OCI-LY7 (cell line): ENCODE results near the gene ARL2. TPM values are rescaled to one million over a fixed set of nuclear protein-coding genes. Genes with fewer than 3 reads are reported as not detected.

Experiments
- BruUV-seq: library from RNA; stranded (reverse); fragments of 400-500 nt; replicated peaks from 2 replicates; lab custom pipeline; 2021; lab: Mats Ljungman, UMichigan
- CTCF ChIA-PET: fragments of 300-600 bp; sonication (Branson Sonifier 250); formaldehyde crosslinking; loops from one replicate; lab custom pipeline; 2022; ENCODE audit warnings: antibody characterized with exemption; ENCODE audit not compliant: unreplicated experiment; lab: Charles Lee
- POLR2A ChIA-PET: fragments of 300-600 bp; sonication (Branson Sonifier 250); formaldehyde crosslinking; loops from one replicate; lab custom pipeline; 2022; ENCODE audit warnings: antibody characterized with exemption; lab: Charles Lee
- DNase-seq: peaks from one replicate; pipeline ENCODE4 v3.0.0-alpha.2; 2015; ENCODE audit warnings: low spot score
- H2AFZ ChIP-seq: fragments of 200-600 bp; sonication (generic), shearing (Covaris generic); 2 replicates; pipeline ENCODE4 v1.6.1; 2014; ENCODE audit warnings: mild to moderate bottlenecking, antibody characterized with exemption, low read length, moderate library complexity
- H3K27ac ChIP-seq: fragments of 200-600 bp; sonication (generic); 2 replicates; pipeline ENCODE4 v1.5.1; 2014; ENCODE audit warnings: mixed run types, low read depth, mild to moderate bottlenecking, moderate library complexity, low read length, inconsistent platforms; ENCODE audit not compliant: poor library complexity, severe bottlenecking
- H3K36me3 ChIP-seq: fragments of 200-600 bp; sonication (generic); 2 replicates; pipeline ENCODE4 v1.6.1; 2014; ENCODE audit warnings: mild to moderate bottlenecking, antibody characterized with exemption, low read length, moderate library complexity, mixed read lengths; ENCODE audit not compliant: insufficient read depth
- H3K4me1 ChIP-seq: fragments of 200-600 bp; sonication (generic); 2 replicates; pipeline ENCODE4 v1.5.1; 2014; ENCODE audit warnings: mild to moderate bottlenecking, low read length; ENCODE audit not compliant: insufficient read depth, poor library complexity, severe bottlenecking
- H3K4me2 ChIP-seq: fragments of 200-600 bp; sonication (generic); 2 replicates; pipeline ENCODE4 v1.6.1; 2014; ENCODE audit warnings: mild to moderate bottlenecking, low read length
- H3K4me3 ChIP-seq: fragments of 200-600 bp; sonication (generic); 2 replicates; pipeline ENCODE4 v1.5.1; 2014; ENCODE audit warnings: mild to moderate bottlenecking, low read depth, low read length; ENCODE audit not compliant: poor library complexity, severe bottlenecking
- H3K79me2 ChIP-seq: fragments of 200-600 bp; sonication (generic); 2 replicates; pipeline ENCODE4 v1.6.1; 2016; ENCODE audit warnings: low read depth, mild to moderate bottlenecking, low read length, moderate library complexity, mixed read lengths; ENCODE audit not compliant: insufficient read depth
- H3K9me2 ChIP-seq: fragments of 200-600 bp; sonication (generic); 2 replicates; pipeline ENCODE4 v1.6.1; 2016; ENCODE audit warnings: mild to moderate bottlenecking, low read length, mixed read lengths; ENCODE audit not compliant: insufficient read depth
- H3K9me3 ChIP-seq: fragments of 200-600 bp; sonication (generic); 2 replicates; pipeline ENCODE4 v1.6.1; 2014; ENCODE audit warnings: mild to moderate bottlenecking, mixed run types, low read length, mixed read lengths
- H4K20me1 ChIP-seq: fragments of 200-600 bp; sonication (generic); 2 replicates; pipeline ENCODE4 v1.6.1; 2014; ENCODE audit warnings: mild to moderate bottlenecking, antibody characterized with exemption, low read length, moderate library complexity, mixed read lengths; ENCODE audit not compliant: insufficient read depth
- EZH2phosphoT487 ChIP-seq: fragments of 200-600 bp; sonication (generic); IDR thresholded peaks from 2 replicates; pipeline ENCODE4 v1.6.1; 2018; ENCODE audit warnings: low read depth, borderline replicate concordance, mild to moderate bottlenecking, mixed run types, antibody characterized with exemption, low read length, moderate library complexity, mixed read lengths
- intact Hi-C: fragments of 100-400 bp; cut with micrococcal nuclease; formaldehyde crosslinking; loops from one replicate; pipeline ENCODE4 v1.10.0; 2022; ENCODE audit not compliant: unreplicated experiment
- total RNA-seq, 2 experiments: library from RNA; depleted of rRNA in 1 of 2; stranded (reverse); fragments of >200 nt in 1 of 2; shearing (Covaris generic) in 1 of 2; gene quantifications; 2 replicates each; pipeline ENCODE4 v1.2.3, GENCODE V29; 2014 to 2022
- TF ChIP-seq, protein P1 (sequence below): fragments of 200-600 bp; sonication (generic); conservative IDR thresholded peaks from 2 replicates; pipeline ENCODE4 v1.5.1; 2014; ENCODE audit warnings: mild to moderate bottlenecking, antibody characterized with exemption, low read length, moderate library complexity, mixed read lengths

Gene ARL2
- total RNA-seq, 2 experiments from 2014 or later, result 95.9 to 130 TPM

DNA sequence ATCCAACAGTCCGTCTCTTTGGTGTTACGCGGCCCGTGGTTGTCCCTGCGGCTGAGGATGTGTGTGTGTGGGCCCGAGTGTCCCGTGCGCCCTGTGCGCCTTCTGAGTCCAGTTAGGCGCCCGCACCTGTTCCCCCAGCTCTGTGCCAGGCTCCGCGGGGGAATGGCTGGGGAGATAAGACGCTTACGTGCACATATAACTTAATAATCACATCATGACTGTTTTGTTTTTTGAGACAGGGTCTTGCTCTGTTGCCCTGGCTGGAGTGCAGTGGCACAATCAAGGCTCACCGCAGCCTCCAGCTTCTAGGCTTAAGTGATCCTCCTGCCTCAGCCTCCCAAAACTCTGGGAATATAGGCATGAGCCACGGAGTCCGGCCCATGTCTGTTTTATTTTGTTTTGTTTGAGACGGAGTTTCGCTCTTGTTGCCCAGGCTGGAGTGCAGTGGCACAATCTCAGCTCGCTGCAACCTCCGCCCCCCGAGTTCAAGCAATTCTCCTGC is 817 bp downstream of the ARL2 start:
- no peaks in the 10 kb centered on the region for H3K9me2 ChIP-seq
- peak overlapping the region; percentile 83 for H3K4me3 ChIP-seq
- peaks cover 29% of the 10 kb centered on the region for H3K36me3 ChIP-seq
- POLR2A ChIA-PET, result interaction anchor here (0.6 to 1.5 kb wide), 4 partner anchors 61 to 134 kb away, joined by 4 to 5 read pairs (median 4); no protein-coding TSS in a partner anchor
- H3K79me2 ChIP-seq, result peaks cover 26% of the 10 kb centered on the region
- CTCF ChIA-PET, result interaction anchor here (0.6 kb wide), 2 partner anchors 205 to 301 kb away, joined by 3 read pairs; no protein-coding TSS in a partner anchor
- no peaks in the 10 kb centered on the region for H4K20me1 ChIP-seq
- H2AFZ ChIP-seq, result peak overlapping the region; percentile 7; the same call in 1 of the 2 replicates
- intact Hi-C loops, result loop anchor here (1.0 to 10.0 kb wide), 7 partner anchors 13 to 250 kb away; partner anchors contain the start of genes ATG2A, CAPN1, CDCA5 and POLA2
- H3K4me1 ChIP-seq, result peaks cover 26% of the 10 kb centered on the region
- no peak for TF ChIP-seq EZH2phosphoT487
- TF ChIP-seq, protein P1, sequence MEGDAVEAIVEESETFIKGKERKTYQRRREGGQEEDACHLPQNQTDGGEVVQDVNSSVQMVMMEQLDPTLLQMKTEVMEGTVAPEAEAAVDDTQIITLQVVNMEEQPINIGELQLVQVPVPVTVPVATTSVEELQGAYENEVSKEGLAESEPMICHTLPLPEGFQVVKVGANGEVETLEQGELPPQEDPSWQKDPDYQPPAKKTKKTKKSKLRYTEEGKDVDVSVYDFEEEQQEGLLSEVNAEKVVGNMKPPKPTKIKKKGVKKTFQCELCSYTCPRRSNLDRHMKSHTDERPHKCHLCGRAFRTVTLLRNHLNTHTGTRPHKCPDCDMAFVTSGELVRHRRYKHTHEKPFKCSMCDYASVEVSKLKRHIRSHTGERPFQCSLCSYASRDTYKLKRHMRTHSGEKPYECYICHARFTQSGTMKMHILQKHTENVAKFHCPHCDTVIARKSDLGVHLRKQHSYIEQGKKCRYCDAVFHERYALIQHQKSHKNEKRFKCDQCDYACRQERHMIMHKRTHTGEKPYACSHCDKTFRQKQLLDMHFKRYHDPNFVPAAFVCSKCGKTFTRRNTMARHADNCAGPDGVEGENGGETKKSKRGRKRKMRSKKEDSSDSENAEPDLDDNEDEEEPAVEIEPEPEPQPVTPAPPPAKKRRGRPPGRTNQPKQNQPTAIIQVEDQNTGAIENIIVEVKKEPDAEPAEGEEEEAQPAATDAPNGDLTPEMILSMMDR, result no peak
- H3K4me2 ChIP-seq, result peak overlapping the region; percentile 71
- peak overlapping the region; percentile 92 for H3K27ac ChIP-seq
- BruUV-seq, result TSS peak; percentile 44
- DNase-seq, result no peak
- H3K9me3 ChIP-seq, result no peaks in the 10 kb centered on the region

DNA sequence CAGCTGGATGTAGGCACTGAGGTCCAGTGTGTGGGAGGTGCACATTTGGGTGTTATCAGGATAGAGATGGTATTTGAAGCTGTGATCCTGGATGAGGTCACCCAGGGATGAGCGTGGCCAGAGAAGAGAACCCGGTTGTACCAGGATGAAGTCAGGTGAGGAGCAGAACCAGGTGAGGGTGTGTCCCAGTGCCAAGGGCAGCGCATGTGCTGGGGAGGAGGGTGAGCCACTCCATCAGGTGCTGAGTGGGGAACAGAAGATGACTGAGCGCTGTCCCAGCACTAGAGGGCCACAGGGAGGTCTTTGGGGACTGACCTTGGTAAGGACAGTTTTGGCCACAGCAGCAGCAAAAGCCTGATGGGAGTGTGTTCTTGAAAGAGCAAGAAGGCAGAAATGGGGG is 2.7 kb downstream of the ARL2 start:
- peak; percentile 29 for DNase-seq
- H3K9me3 ChIP-seq, result no peaks in the 10 kb centered on the region
- no peak overlapping the region for H3K4me3 ChIP-seq
- peaks cover 44% of the 10 kb centered on the region for H3K36me3 ChIP-seq
- H3K4me1 ChIP-seq, result peaks cover 26% of the 10 kb centered on the region
- CTCF ChIA-PET, result no interaction called here
- H3K9me2 ChIP-seq, result no peaks in the 10 kb centered on the region
- BruUV-seq, result no TSS peak
- H3K27ac ChIP-seq, result no peak overlapping the region
- intact Hi-C loops, result loop anchor here (10.0 kb wide), 1 partner anchor 248 kb away; the partner anchor contains the start of gene POLA2
- no peaks in the 10 kb centered on the region for H4K20me1 ChIP-seq
- TF ChIP-seq, protein P1, result peak; percentile 44; the same call in 1 of the 2 replicates
- TF ChIP-seq EZH2phosphoT487, result no peak
- H3K4me2 ChIP-seq, result peak overlapping the region; percentile 71
- no peak overlapping the region for H2AFZ ChIP-seq
- H3K79me2 ChIP-seq, result peaks cover 26% of the 10 kb centered on the region
- POLR2A ChIA-PET, result interaction anchor here (0.6 kb wide), 1 partner anchor 23 kb away, joined by 3 read pairs; no protein-coding TSS in a partner anchor

DNA sequence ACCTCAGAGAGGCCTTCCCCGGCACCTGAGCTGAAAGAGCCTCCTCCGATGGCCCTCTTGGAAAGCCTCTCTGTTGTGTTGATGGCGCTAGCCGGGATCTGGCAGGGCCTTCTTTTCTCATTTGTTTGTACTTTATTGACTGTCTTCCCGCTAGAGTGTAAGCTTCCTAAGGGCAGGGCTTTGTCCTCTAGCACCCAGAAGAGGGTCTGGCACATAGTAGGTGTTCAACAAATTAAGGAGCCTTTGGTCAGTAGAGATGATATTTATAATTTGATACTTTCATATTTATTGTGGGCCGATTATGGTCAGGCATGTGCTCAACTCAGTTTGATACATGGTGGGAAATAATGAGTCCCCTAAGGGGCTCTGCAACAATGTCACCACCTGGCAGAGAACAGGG is 4.0 kb downstream of the ARL2 start:
- no peaks in the 10 kb centered on the region for H3K9me3 ChIP-seq
- H3K36me3 ChIP-seq, result peaks cover 50% of the 10 kb centered on the region
- no peak overlapping the region for H2AFZ ChIP-seq
- no peaks in the 10 kb centered on the region for H4K20me1 ChIP-seq
- no peaks in the 10 kb centered on the region for H3K9me2 ChIP-seq
- no peak overlapping the region for H3K4me2 ChIP-seq
- TF ChIP-seq, protein P1, result no peak
- TF ChIP-seq EZH2phosphoT487, result no peak
- ChIA-PET POLR2A (interaction anchor here (0.7 kb wide), 1 partner anchor 48 kb away, joined by 4 read pairs; no protein-coding TSS in a partner anchor), CTCF (no interaction called here)
- intact Hi-C loops, result loop anchor here (10.0 kb wide), 1 partner anchor 247 kb away; the partner anchor contains the start of gene POLA2
- peaks cover 26% of the 10 kb centered on the region for H3K79me2 ChIP-seq
- no TSS peak for BruUV-seq
- no peak for DNase-seq
- H3K4me1 ChIP-seq, result peaks cover 23% of the 10 kb centered on the region
- no peak overlapping the region for H3K4me3 ChIP-seq
- H3K27ac ChIP-seq, result no peak overlapping the region
